Muscle of leg (tissue), 11 donors: ENCODE data around the gene RPS3. TPM values are rescaled to one million over a fixed set of nuclear protein-coding genes. Genes with fewer than 3 reads are reported as not detected.
"Not testable (repeated sequence)": the region's sequence is repeated elsewhere in the genome, so short reads cannot be mapped to it uniquely, and the experiment has no call there.

Source experiments
- DNase-seq: peaks from one replicate; pipeline ENCODE4 v3.0.0; 2013
- H3K27ac ChIP-seq: one replicate; pipeline ENCODE4 v1.5.1; 2013; ENCODE audit warnings: mild to moderate bottlenecking, low read length, control low read depth
- H3K27me3 ChIP-seq: one replicate; pipeline ENCODE4 v1.6.1; 2013; ENCODE audit warnings: low read length; ENCODE audit not compliant: control insufficient read depth, insufficient read depth
- H3K36me3 ChIP-seq: one replicate; pipeline ENCODE4 v1.6.1; 2013; ENCODE audit warnings: low read length; ENCODE audit not compliant: control insufficient read depth, insufficient read depth
- H3K4me1 ChIP-seq: one replicate; pipeline ENCODE4 v1.6.1; 2013; ENCODE audit warnings: low read length; ENCODE audit not compliant: control insufficient read depth, insufficient read depth
- H3K4me3 ChIP-seq: one replicate; pipeline ENCODE4 v1.5.1; 2013; ENCODE audit warnings: low read length, control low read depth
- H3K9me3 ChIP-seq: replicated peaks from 2 replicates; pipeline ENCODE4 v1.6.1; 2013; ENCODE audit warnings: low read depth, low read length; ENCODE audit not compliant: control insufficient read depth
- WGBS: methylation state at CpG from one replicate; pipeline ENCODE4 v1.1.5; 2013; ENCODE audit warnings: missing lambda C conversion rate; ENCODE audit not compliant: insufficient coverage; 5-methylcytosine and 5-hydroxymethylcytosine counted together
- polyA plus RNA-seq, 8 donors: library from polyadenylated mRNA; unstranded; fragments of 120-200 nt; gene quantifications; one replicate each; pipeline versions ENCODE4 v1.2.1 to v1.2.3, GENCODE V29; 2013; ENCODE audit warnings: inconsistent platforms in 1 of 8, low replicate concordance in 1 of 8; ENCODE audit not compliant: insufficient read length in 8 of 8, insufficient read depth in 1 of 8
- total RNA-seq: library from RNA; stranded (reverse); fragments of 120-200 nt; gene quantifications from one replicate; pipeline ENCODE4 v1.2.4, GENCODE V29; 2013

Gene RPS3
- total and polyA plus RNA-seq, 9 donors, result 3,265 to 4,158 (median 4,030) TPM

DNA sequence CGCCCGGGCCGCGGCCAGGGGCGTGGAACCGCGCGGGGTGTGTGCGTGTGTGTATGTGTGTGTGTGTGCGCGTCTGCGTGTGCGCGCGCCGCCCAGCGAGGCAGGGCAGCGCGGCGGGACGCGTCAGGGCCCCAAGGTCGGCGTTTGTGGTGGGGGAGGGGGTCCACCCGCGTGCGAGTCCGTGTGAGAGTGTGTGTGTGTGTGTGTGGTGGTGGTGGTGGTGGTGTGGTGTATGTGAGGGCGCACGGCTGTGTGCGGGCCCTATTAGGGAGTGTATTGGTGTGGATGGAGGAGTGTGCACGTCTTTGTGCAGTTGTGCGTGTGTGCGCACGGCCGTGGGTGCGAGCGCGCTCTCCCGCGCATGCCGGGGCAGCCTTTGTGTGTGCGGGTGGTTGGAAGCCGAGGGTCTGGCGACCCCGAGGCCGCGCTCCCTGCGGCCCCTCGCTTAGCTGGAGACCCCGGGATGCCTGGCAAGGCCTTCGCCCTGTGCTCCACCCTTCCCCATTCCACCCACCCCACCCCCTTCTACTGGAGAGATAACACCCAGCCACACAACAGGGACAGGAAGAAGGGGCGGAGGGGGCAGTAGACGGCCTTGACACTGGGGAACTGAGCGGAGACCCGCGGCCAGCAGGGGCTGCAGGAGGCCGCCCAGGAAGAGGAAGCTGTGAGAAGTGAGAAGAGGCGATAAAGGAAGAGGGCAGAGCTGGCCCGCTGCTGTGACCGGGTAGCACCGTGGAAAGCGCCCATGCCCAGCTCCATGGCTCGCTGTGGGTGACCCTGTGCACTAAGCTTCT lies 47.3 kb upstream of the RPS3 start:
- H3K4me1 ChIP-seq, result peaks cover 55% of the 10 kb centered on the region
- no peaks in the 10 kb centered on the region for H3K9me3 ChIP-seq
- no peaks in the 10 kb centered on the region for H3K36me3 ChIP-seq
- peak overlapping the region; percentile 51 for H3K4me3 ChIP-seq
- H3K27ac ChIP-seq, result peak overlapping the region; percentile 54
- peak; percentile 81 for DNase-seq
- H3K27me3 ChIP-seq, result no peaks in the 10 kb centered on the region
- WGBS, result 2% methylated on average over 43 of the region's 64 CpGs

DNA sequence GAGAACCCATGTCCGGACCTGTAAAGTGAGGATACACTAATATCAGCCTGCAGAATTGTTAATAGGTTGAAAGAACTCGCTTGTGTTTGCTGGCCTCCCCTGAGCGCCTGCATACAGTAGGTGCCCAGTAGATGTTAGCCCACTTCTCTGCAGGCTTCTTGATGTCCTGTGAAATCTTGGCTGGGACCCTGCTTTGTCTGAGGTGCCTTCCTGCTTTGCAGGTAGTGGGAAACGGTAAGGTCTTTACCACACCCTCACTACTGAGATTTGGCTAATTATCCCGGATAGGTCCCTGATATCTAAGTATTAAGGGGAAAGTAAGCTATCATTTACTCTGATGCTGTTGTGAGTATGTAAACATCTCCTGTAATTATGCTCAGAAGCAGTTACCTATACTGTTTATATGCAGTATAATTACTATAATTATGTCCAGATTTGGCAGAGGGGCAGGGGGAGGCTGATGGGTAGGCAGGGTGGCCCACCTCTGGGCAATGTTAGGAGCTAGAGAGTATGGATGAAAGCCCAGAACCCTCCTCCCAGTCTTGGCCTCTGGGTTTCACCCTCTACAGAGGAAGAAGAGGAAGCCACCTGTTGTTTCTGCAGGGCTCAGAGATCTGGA lies 46.6 kb upstream of the RPS3 start:
- H3K27ac ChIP-seq, result peak overlapping the region; percentile 35
- DNase-seq, result no peak
- WGBS, result 47% methylated on average over 3 of the region's 5 CpGs

DNA sequence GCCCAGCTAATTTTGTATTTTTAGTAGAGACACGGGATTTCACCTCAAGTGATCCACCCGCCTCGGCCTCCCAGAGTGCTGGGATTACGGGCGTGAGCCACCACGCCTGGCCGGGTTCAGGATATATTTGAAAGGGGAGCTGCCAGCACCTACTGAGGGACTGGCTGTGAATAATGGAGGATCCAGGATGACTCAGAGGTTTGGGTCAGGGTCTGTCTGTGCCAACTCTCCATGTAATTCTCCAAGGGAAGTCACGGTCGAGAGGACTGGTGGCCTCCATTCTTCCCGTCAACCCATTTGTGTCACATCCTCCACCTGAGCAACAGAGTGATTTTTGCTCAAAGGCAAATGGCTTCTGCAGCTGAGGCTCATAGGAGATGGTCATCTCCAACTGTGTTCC lies 44.3 kb upstream of the RPS3 start:
- Histone ChIP-seq H3K9me3 (no peaks in the 10 kb centered on the region), H3K4me3 (no peak overlapping the region), H3K36me3 (no peaks in the 10 kb centered on the region), H3K27ac (no peak overlapping the region), H3K4me1 (peaks cover 25% of the 10 kb centered on the region), H3K27me3 (no peaks in the 10 kb centered on the region)
- DNase-seq, result no peak
- WGBS, result 79% methylated on average over 7 of the region's 10 CpGs

More for the DNA sequence above, 46.6 kb upstream of the RPS3 start:
- Histone ChIP-seq H3K4me3 (peak overlapping the region; percentile 51), H3K36me3 (no peaks in the 10 kb centered on the region), H3K27me3 (no peaks in the 10 kb centered on the region), H3K9me3 (no peaks in the 10 kb centered on the region), H3K4me1 (peaks cover 48% of the 10 kb centered on the region)

DNA sequence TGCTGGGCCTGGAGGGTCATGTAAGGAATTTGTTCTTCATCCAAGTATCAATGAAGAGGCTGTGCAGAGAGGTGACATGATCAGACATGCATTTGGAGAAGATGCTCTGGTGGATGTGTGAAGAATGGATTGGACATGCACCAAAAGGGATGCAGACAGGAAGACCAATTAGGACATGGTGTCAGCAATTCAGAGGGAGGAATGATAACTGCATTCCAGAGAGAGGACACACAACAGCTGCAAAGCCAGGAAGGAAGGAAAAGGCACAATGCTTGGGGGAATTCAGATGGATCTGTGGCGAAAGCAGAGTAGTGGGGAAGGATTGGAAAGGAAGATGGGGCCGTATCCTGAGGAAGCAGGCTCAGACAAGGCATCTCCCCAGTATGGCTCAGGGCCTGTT lies 42.7 kb upstream of the RPS3 start:
- peaks cover 13% of the 10 kb centered on the region for H3K4me1 ChIP-seq
- no peak for DNase-seq
- 20% methylated on average over 1 of the region's 2 CpGs for WGBS

DNA sequence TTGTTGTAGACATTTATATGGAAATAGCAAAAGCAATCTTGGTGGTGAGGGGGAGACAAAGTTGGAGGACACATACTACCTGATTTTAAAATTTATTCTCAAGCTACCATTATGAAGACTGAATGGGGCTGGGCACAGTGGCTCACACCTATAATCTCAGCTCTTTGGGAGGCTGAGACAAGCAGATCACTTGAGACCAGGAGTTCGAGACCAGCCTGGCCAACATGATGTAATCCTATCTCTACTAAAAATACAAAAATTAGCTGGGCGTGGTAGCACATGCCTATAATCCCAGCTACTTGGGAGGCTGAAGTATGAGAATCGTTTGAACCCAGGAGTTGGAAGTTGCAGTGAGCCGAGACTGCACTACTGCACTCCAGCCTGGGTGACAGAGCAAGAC lies 37.0 kb upstream of the RPS3 start:
- not testable (repeated sequence) for DNase-seq, H3K9me3 ChIP-seq, H3K4me3 ChIP-seq, H3K36me3 ChIP-seq, H3K4me1 ChIP-seq, H3K27me3 ChIP-seq, H3K27ac ChIP-seq
- no CpG with 5 or more reads among the region's 4 CpGs for WGBS

More for the DNA sequence above, 42.7 kb upstream of the RPS3 start:
- H3K9me3 ChIP-seq, result no peaks in the 10 kb centered on the region
- no peaks in the 10 kb centered on the region for H3K36me3 ChIP-seq
- no peak overlapping the region for H3K4me3 ChIP-seq
- no peak overlapping the region for H3K27ac ChIP-seq
- H3K27me3 ChIP-seq, result no peaks in the 10 kb centered on the region

DNA sequence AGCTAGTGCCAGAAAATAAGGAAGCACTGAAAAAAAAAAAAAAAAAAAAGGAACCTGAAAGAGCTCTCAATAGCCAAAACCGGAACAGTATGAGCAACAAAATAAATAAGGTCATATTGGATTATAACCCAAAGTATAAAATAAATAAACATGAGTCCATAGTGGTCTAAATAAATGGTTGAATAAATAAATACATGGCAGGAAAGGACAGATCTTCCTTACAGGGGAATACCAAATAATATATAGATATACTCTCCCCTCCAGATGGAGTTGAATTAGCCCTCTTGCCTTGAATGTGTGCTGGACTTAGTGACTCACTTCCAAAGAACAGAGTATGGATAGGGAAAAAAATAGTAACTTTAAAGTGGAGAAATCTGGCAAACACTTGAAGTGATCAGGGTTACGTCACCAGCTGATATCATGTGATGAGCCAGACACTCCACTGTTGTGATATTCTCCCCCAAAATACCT lies 33.6 kb upstream of the RPS3 start:
- Histone ChIP-seq H3K4me1 (no peaks in the 10 kb centered on the region), H3K27ac (no peak overlapping the region), H3K27me3 (no peaks in the 10 kb centered on the region), H3K9me3 (peaks cover 2% of the 10 kb centered on the region), H3K36me3 (no peaks in the 10 kb centered on the region), H3K4me3 (no peak overlapping the region)
- WGBS, result no CpG with 5 or more reads among the region's 2 CpGs
- no peak for DNase-seq

DNA sequence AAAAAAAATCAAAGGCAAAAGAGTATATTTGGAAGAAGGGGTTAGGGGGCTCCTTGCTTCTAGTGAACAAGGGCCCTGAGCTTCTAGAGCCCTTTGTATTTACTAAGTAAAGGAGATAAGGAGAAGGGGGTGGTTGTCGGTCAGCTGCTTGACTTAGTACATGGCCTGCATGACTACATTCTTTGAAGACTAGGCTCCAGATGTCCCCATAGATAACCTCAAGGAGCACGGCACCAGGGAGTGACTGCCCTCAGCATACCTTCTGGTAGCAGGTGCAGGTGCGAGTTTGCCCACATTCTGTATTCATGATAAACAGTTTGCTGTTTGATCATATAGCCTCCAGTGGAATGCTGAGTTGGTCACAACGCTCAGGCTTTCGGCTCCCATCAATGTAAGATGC lies 32.5 kb upstream of the RPS3 start:
- not testable (repeated sequence) for DNase-seq, H3K9me3 ChIP-seq, H3K27ac ChIP-seq, H3K4me1 ChIP-seq, H3K36me3 ChIP-seq, H3K4me3 ChIP-seq, H3K27me3 ChIP-seq
- WGBS, result 86% methylated on average over 2 of the region's 5 CpGs

DNA sequence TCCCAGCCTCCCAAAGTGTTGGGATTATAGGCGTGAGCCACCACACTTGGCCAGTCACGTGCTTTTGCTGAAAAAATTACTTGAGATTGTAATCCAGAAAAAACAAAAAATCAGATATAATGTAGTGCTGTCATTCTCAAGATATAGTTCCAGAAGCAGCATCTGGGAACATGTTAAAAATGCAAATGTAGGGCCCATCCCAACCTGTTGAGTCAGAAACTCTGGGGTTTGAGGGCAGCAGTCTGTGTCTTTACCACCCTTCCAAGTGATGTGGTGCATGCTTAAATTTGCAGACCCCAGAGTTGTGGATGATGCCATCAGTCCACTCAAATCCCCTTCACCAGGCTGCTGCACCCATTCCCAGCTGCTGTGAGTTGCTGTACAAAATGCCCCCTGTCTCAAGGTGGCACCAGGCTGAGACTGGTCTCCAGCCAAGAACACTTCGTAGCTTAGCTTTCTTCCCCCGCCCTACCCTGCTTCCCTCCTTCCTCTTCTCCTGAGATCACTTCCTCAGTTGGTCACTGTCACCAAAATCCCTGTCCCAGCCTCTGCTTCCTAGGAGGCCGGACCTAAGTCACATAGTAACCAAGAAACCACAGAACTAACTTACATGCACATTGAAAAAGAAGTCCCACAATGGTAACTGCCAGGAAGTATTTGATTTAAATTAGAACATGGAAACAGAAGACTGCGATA lies 29.6 kb upstream of the RPS3 start:
- 67% methylated on average over 2 of the region's 6 CpGs for WGBS

DNA sequence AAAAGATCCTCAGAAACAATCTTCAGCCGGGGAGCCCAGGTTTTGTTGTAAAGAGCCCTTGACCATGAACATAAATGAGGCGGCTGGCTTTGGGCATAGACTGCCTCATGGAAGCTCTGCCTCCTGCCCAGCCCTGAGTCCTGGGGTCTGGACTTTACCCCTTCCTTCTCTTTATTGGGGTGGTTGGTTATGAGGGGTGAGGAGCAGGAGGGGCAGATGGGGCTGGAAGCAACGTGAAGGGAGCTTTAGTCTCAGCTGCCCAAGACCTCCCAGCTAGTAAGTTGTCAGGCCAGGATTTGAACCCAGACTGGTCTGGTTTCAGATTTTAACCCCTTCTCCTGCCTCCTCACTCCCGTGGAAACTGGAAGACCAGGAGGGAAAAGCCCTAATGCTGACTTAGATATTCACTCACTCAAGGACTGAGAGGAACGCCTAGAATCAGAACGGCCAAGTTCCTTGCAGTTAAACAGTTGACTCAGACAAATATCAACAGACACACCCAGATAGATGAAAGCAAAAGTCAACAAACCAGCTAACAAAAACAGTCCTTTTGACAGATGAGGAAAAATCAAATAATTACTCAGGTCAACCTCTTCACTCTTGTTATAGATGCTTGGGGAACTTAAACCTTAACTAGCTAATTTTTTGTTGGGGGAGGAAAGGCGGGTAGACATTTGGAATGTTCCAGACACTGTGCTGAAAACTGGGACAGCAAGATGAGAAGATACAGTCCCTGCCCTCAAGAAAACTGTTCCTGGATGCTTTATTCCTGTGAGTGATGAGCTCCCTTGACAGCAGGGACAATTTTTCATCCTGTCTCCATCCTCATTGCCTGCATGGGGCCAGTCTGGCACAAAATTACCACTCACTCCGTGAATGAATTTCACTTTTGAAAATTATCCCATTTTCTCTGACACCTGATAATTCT lies 27.1 kb upstream of the RPS3 start:
- peaks cover 2% of the 10 kb centered on the region for H3K27me3 ChIP-seq
- WGBS, result 60% methylated on average over 3 of the region's 8 CpGs
- no peak for DNase-seq
- H3K36me3 ChIP-seq, result no peaks in the 10 kb centered on the region
- H3K9me3 ChIP-seq, result peaks cover 2% of the 10 kb centered on the region
- no peaks in the 10 kb centered on the region for H3K4me1 ChIP-seq
- H3K4me3 ChIP-seq, result no peak overlapping the region
- no peak overlapping the region for H3K27ac ChIP-seq

More for the DNA sequence above, 29.6 kb upstream of the RPS3 start:
- Histone ChIP-seq H3K27me3 (peaks cover 2% of the 10 kb centered on the region), H3K4me1 (no peaks in the 10 kb centered on the region), H3K9me3 (peaks cover 2% of the 10 kb centered on the region), H3K4me3 (no peak overlapping the region), H3K36me3 (no peaks in the 10 kb centered on the region), H3K27ac (no peak overlapping the region)
- DNase-seq, result peak; percentile 56
